GDM1 (cell line): ENCODE results near the gene UBE2U.
"Not testable (repeated sequence)": the region's sequence is repeated elsewhere in the genome, so short reads cannot be mapped to it uniquely, and the experiment has no call there.

Experiments used
- DNase-seq: peaks from one replicate; lab custom pipeline; 2025; lab: John Stamatoyannopoulos, UW

Gene UBE2U

DNA sequence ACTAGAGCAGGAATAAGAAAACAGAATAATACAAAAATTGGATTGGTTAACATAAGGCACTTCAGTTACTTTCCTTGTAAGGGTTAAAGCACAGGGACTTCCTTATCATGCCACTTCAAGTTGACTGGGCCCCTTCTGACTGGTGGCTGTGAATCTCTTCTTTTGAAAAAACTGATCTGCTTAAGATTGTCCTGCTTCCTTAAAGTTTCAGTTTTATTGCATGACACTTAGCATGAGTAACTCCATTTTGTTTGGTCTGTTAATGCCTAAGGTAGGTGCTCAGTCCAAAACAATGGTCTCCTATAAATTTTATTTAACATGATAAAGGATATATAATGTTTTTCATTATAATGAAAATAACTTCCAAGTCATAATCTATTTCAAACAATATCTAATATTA lies 37.6 kb downstream of the UBE2U start:
- DNase-seq = no peak

DNA sequence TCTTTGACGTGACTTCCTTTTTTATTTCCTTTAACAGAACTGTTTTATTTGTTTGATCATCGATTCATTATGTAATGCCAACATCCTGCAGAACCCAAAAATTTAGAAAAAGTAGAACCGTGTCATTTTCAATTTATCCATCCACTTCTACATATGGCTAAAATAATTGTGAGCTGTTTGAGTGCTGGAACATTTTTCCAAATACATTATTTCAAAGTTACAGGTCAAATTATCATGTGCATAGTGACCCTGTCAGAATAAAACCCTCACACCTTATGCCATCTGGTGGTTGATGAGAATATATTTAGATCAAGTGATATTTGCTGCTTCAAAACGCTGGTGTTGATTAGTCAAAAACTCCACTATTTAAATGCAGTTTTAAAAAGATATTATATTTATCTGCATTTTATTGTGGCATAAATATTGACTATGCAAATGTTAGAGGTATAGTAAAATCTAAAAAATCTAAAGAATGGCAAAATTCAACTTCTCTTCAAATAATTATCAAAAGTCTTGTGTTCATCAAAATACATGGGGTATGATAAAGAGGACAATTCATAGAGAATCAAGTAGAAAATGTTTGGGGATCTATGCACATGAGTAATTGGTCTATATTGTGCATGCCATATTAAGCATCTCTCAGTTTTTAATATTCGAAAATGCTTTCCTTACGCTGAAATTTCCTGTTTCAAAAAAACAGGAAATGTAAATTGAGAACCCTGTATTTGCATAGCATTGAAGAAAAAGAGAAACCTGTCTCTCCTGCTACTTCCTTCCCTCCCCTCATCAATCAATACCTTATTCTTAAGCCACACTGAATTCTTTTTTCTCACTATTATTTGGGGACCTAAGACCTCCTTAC lies 39.7 kb downstream of the UBE2U start:
- no peak for DNase-seq

DNA sequence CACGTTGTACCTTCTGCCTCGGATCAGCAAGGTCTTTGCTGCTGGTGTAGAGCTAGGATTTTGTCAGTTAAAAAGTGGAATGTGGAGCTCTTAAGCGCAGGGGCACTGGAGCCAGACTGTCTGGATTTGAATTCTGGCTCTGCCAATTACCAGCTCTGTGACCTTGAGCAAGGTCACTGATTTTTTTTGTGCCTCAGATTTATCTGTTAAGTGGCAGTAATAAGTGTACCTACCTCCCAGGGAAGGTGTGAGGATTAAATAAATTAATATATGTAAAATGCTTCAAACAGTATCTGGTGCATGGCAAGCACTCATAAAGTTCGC lies 40.3 kb downstream of the UBE2U start:
- DNase-seq = no peak

DNA sequence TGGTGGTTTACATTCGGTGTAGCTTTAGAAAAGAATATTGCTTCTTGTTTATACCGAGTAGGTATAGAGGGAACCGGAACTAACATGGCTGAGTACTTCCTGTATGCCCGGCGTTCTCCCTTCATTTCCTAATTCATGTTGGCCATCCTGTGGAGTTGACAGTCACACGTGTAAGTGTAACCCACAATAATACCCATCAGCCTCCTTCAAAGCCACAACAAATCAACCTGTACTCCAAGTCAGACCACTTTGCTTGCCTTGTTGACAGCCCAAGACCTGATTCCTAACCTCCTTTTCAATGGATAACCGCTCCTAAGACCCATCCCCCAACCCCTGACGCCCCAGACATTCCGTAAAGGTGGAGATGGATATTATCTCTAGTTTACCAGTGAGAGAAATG lies 42.1 kb downstream of the UBE2U start:
- DNase-seq = no peak

DNA sequence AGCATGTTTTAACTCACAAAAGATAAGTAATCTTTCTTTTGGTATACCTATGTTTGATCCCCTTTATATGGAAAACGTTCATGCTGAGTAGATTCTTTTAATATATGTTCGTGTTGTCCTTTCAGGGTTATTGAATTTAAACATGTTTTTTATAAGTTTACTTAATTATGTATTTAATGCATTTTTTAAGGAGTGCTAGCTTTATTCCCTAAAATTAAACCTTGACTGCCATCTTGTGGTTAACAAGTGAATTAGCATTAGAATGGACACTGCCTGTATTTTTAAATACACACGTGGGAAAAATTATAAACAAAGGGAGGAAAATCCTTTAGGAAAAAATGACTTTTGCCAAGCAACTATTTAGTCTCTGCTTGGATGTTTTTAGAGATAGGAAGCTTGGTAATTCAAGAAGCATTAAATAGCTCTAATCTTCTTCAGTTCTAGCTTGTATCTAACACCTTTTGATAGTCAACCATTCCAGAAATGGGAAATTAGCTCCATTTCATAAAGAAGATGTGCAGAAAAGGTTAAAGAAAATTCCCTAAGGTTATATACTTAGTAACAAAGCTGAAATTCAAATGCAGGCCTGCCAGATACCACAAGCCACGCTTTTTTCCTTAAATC lies 43.0 kb downstream of the UBE2U start:
- DNase-seq = no peak

DNA sequence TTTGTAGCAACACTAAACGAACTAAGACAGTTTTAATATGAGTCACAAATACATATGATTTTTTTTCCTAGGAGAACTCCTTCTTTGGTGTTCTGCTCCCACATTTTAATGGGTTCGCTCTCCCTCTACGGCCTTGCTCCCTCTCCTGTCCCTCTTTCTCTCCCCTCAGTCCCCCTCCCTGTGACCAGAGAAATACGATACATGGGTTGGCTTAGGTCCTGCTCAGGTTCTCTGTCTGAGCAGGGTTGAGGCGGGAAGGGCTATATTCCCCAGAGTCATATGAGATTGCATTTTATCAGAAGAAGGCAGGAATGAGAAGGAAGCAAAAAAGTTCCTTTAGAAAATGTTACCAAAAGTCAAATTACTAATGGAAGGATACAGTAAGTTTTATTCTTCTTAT lies 44.6 kb downstream of the UBE2U start:
- no peak for DNase-seq

DNA sequence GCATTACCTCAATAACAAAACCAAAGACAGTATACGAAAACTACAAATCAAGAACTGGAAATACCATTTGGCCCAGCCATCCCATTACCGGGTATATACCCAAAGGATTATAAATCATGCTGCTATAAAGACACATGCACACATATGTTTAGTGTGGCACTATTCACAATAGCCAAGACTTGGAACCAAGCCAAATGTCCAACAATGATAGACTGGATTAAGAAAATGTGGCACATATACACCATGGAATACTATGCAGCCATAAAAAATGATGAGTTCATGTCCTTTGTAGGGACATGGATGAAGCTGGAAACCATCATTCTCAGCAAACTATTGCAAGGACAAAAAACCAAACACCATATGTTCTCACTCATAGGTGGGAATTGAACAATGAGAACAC lies 47.0 kb downstream of the UBE2U start:
- not testable (repeated sequence) for DNase-seq

DNA sequence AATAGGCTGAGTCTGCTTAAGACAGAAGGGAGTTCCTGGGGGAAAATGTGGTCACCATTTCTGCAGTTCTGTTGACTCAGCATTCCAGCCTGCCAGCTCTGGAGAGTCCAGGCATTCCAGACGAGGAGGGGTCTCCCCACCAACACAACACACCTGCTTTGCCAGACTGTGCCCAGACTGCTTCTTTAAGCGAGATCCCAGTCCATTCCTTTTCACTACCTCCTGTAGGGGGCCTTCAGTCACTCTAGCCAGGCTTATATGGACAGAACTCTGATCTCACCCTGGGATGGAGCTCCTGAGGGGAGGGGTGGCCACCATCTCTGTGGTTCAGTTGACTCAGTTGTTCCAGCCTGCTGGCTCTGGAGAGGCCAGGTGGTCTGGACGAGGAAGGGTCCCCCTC lies 48.5 kb downstream of the UBE2U start:
- DNase-seq = no peak

DNA sequence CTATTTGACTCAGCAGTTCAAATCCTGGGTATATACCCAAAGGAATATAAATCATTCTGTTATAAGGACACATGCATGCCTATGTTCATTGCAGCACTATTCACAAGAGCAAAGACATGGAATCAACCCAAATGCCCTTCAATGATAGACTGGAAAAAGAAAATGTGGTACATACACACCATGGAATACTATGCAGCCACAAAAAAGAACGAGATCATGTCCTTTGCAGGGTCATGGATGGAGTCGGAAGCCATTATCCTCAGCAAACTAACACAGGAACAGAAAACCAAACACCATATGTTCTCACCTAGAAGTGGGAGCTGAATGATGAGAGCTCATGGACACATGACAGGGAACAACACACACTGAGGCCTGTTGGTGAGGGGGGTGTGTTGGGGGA lies 53.8 kb downstream of the UBE2U start:
- not testable (repeated sequence) for DNase-seq

DNA sequence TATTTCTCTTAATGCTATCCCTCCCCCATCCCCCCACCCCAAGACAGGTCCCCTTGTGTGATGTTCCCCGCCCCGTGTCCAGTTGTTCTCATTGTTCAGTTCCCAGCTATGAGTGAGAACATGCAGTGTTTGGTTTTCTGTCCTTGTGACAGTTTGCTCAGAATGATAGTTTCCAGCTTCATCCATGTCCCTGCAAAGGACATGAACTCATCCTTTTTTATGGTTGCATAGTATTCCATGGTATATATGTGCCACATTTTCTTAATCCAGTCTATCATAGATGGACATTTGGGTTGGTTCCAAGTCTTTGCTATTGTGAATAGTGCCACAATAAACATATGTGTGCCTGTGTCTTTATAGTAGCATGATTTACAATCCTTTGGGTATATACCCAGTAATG lies 55.0 kb downstream of the UBE2U start:
- not testable (repeated sequence) for DNase-seq

DNA sequence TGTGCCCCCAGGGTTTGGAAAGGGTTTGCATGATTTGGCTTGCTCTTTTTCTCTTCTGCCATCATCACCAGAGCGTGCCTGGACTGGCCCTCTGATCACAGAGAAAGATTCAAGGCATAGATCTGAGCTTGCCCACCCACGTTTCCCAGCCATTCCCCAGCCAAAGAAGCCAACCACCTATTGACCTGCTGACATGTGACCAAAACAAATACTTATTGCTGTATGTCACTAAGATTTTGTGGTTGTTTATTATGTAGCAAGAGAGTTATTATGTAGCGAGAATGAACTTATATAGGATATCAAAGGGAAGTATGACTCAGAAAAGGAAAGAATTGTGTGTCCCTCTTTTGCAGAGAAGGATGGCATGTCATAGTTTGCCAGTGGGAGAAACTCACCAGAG lies 59.9 kb downstream of the UBE2U start:
- DNase-seq = no peak

DNA sequence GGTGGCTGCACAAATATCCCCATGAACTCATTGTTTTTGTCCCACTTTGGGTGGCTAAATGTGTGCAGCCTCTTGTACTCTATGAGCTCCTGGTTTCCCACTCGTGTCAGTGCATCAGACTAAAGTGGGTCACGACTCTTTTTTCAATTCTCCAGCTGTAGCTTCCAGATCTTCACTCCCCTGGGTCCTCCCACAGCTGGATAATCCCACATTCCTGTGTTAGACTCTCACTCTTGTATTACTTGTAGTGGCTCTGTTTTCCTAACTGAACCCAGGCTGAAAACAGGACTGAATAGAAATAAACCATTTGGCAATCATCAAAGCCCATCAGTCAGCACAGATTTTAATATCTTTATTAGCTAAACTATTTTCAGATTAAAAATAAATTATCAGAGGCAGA lies 60.4 kb downstream of the UBE2U start:
- no peak for DNase-seq

DNA sequence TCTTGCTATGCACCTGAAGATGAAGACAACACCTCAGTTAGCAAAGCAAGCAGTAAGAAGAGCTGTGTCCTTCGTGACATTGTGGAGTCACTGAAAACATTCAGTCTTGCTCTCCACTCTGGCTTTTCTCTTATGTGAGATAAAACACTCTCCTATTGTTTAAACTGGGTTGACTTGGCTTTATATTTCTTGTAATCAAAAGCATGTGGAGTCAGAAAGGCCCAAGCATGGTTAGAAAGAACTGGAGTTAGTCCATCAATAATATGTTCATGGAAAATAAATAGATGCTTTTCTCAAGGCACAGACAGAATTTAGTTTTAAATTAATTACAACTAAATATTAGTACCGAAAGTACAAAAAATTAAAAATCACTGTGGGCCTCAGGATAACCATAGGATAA lies 61.7 kb downstream of the UBE2U start:
- no peak for DNase-seq

DNA sequence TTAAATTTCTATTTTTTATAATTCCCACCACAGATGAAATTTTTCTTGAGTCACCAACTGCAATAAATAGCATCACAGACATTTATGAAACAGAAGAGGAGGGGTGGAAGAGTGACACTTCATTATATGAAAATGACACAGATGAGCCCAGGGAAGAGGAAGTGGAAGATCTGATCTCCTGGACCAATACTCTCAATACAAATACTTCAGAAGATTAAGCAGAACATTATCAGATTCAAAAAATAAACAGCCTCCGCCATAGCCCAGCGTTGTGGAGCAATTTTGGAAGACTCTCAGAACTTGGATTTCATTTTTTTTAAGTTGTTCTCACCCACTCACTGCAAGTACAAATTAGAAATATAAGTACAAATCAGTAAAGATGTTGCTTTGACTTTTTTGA lies 63.6 kb downstream of the UBE2U start:
- DNase-seq = no peak

DNA sequence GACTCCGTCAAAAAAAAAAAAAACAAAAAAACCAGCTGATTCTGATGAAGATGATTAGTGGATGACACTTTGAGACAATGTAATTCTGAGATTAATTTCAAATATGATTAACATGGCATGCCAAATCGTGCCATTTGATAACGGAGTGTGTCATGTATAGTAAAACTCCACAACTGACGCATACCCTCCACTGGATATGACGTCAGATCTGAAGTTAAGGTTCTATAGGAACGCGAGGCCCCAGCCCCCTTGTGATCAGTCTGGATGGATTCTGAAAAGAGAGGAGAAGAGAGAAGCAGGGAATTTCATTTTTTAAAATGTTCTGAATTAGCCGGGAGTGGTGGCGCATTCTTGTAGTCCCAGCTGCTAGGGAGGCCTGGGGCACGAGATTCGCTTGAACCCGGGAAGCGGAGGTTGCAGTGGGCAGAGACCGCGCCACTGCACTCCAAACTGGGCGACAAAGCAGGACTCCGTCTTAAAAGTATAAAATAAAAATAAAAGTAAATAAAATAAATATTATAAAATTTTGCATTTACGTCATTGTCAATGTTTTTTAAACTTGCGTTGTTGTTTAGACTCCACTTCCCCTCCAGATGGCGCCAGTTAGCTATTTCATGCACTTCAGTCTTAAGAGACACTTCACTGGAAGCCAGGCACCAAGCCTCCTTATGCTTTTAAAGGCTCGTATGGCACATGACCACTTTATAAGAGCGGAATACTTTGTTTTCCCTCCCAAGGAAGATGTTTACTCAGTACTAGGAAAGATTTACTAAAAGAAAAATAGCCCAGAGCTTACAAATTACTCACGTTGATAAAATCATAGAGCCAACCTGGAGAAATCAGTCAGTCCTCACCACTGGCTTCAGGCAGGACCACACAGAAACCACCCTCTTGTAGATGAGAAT lies 65.5 kb downstream of the UBE2U start:
- DNase-seq = peak; percentile 59

DNA sequence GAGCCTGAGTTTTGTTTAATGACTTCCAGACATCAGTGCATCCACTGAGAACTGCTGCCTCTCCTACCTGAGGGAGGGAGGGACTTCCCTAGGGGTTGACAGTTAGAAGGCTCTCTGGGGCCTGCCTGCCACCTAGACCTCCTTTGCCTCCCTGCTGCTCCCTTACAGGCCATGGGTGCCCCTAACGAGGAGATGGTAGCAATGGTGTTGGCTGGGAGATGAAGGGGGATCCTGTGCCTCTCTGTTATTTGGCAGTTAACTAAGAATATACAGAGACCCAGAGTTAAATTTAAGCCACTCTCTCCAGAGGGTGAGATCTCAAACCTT lies 66.1 kb downstream of the UBE2U start:
- DNase-seq = no peak

DNA sequence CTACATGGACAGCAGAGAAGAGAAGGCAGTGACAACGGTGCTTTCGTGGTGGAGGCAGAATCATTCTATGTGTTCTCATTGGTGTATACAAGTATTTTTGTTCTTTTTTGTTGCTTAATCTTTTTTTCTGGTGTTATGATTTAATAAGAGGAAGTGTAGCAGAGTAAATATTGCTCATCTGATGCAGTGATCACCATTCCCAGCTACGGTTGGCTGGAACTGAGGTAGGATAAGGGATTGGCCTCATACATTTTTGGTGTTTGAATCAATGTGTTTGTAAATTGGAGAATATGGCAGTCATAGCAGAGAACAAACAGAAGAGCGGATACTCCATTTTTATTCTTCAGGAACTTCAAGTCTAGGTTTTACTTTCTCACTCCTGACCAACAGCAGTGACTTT lies 76.6 kb downstream of the UBE2U start:
- no peak for DNase-seq

DNA sequence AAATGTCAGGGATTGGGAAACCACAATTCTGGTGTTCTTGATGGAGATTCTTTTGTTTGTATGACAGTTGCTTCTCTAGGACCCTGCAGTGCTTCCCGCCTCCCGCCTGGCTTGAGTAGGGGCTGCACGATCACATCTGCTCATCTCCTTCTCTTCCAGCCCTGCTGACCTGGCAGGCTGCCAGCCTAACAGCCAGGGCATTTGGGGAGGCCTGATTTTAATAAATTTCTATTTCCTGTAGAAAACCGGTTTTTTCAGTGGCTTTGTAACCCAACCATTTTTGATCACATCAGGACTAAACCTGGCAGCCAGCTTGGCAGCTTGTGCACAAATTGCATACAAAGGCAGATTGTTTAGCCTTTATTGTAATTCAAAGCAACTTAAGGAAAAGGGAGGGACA lies 78.9 kb downstream of the UBE2U start:
- no peak for DNase-seq

DNA sequence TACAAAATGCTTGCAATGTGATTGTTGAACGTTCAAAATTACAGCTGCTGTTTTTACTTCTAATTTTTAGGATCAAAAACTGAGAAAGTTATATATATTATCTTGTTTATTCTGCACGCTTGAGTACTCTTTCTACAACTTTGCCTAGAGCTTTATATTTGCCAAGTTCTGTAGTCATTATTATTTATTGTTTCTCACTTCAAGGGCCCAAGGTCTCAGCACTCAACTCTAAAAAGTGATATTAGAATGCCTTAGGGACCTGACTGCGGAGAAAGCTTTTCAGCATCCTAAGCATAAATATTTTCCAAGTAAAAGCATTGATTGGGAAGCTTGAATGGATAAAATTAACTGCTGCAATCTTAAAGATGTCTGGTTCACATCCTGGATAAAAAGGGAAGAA lies 83.6 kb downstream of the UBE2U start:
- DNase-seq = no peak

DNA sequence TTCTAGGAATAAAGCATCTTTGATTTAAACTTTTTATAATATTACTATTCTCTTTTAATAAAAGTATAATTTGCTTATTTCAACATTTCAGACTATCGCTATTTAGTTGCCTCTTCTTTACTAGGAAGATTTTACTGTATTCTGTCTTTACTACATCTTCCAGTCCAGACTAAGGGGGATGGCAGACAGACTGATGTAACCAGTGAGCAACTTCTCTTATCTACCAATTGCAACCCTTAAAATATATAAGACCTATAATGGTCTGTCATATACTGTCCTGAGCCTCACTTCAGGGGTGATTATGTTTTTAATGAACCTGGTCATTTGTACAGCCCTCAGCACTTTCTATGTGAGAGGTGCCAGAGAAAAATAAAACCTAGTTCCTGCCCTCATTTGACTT lies 87.0 kb downstream of the UBE2U start:
- no peak for DNase-seq

DNA sequence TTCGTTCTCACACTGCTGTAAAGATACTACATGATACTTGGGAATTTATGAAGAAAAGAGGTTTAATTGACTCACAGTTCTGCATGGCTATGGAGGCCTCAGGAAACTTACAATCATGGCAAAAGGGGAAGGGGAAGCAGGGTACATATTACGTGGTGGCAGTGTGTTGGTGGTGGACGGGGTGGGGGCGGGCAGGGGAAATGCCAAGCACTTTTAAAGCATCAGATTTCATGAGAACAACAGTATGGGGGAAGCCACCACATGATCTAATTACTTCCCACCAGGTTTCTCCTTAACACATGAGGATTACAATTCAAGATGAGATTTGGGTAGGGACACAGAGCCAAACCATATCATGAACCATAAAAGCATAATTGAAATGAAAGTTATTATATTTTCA lies 88.5 kb downstream of the UBE2U start:
- DNase-seq = no peak

DNA sequence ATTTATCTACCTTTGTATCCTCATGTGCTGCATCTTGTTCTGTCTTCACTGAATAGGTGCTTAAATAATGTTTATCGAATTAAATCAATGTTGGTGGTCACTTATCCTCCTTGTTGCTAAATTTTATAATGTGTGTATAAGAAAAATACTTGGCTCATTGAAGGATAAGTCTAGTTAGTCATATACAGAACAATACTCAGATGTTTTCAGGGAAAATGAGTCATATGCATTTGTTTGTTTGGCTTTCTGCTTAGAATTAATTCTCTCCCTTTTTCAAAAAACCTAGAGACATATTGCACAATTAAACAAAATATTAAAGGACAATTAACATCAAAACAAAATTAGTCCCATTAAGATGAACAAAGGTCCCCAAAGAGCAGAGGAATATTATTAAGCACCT lies 89.0 kb downstream of the UBE2U start:
- no peak for DNase-seq

DNA sequence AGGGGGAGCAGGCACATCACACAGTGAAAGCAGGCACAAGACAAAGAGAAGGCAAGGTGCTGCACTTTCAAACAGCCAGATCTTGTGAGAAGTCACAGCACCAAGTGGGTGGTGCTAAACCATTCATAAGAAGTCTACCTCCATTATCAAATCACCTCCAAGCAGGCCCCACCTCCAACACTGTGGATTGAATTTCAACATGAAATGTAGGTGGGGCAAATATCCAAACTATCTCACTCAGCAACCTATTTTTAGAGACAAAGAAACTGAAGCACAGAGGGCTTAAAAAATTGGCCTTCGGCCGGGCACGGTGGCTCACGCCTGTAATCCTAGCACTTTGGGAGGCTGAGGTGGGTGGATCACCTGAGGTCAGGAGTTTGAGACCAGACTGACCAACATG lies 90.4 kb downstream of the UBE2U start:
- no peak for DNase-seq
